HG02870 (cell line): ENCODE results near the gene RAC3.

Experiments used
- ATAC-seq: cut with Tn5 transposase; IDR thresholded peaks from one replicate; pipeline ENCODE4 v1.9.1; 2021; ENCODE audit warnings: mild to moderate bottlenecking, moderate library complexity; ENCODE audit not compliant: unreplicated experiment

Gene RAC3

GRCh38 chr17:82065193-82065637 lies 33.7 kb downstream of the RAC3 start:
- no peak for ATAC-seq

- ATAC-seq: no peak
These were observed 34.3 kb downstream of the RAC3 start, which contains the start of gene DUS1L for GRCh38 chr17:82065638-82066303. Gene DUS1L (minus strand): TSS chr17:82065804. CDS start chr17:82065059, 745 bp downstream.

- ATAC-seq: no peak
These were observed 39.1 kb downstream of the RAC3 start for GRCh38 chr17:82070611-82071010.

GRCh38 chr17:82072827-82073226 lies 41.3 kb downstream of the RAC3 start:
- ATAC-seq: no peak

GRCh38 chr17:82073446-82073845 lies 42.0 kb downstream of the RAC3 start:
- ATAC-seq: no peak

- no peak for ATAC-seq
These were observed 44.7 kb downstream of the RAC3 start for GRCh38 chr17:82076018-82076784.

- no peak for ATAC-seq
These were observed 45.5 kb downstream of the RAC3 start for GRCh38 chr17:82076785-82077591.

GRCh38 chr17:82077617-82078358 lies 46.3 kb downstream of the RAC3 start:
- no peak for ATAC-seq

GRCh38 chr17:82078433-82078832 lies 47.0 kb downstream of the RAC3 start:
- no peak for ATAC-seq

GRCh38 chr17:82079001-82079677 lies 47.7 kb downstream of the RAC3 start:
- no peak for ATAC-seq

- ATAC-seq: no peak
These were observed 48.7 kb downstream of the RAC3 start for GRCh38 chr17:82080048-82080788.

- no peak for ATAC-seq
These were observed 49.4 kb downstream of the RAC3 start for GRCh38 chr17:82080789-82081464.

- no peak for ATAC-seq
These were observed 50.1 kb downstream of the RAC3 start for GRCh38 chr17:82081546-82081945.

- ATAC-seq: no peak
These were observed 50.5 kb downstream of the RAC3 start for GRCh38 chr17:82081966-82082365.

- ATAC-seq: no peak
These were observed 51.0 kb downstream of the RAC3 start for GRCh38 chr17:82082456-82082855.

- no peak for ATAC-seq
These were observed 51.5 kb downstream of the RAC3 start for GRCh38 chr17:82083009-82083408.
